Activated naive CD8-positive, alpha-beta T cell treated with anti-CD3 and anti-CD28 coated beads, Interleukin-2, amount 50 U/mL, for 24 hours (primary cell): ENCODE measurements around the gene NAT9.

Experiments used
- ATAC-seq: fragments of 150-1000 bp; cut with Tn5 transposase; one replicate; pipeline ENCODE4 v1.10.0; 2021
- DNase-seq: peaks from one replicate; pipeline ENCODE4 v3.0.0; 2021
- H3K27ac Mint-ChIP-seq: one replicate; pipeline ENCODE4 v1.8.0; 2021; ENCODE audit warnings: mild to moderate bottlenecking, mixed read lengths
- H3K27me3 Mint-ChIP-seq: one replicate; pipeline ENCODE4 v1.8.0; 2021; ENCODE audit warnings: mixed read lengths
- H3K36me3 Mint-ChIP-seq: one replicate; pipeline ENCODE4 v1.8.0; 2021; ENCODE audit warnings: low read depth, mixed read lengths
- H3K4me1 Mint-ChIP-seq: one replicate; pipeline ENCODE4 v1.8.0; 2021; ENCODE audit warnings: mixed read lengths
- H3K4me3 Mint-ChIP-seq: one replicate; pipeline ENCODE4 v1.8.0; 2021; ENCODE audit warnings: mild to moderate bottlenecking, moderate library complexity, mixed read lengths
- H3K9me3 Mint-ChIP-seq: one replicate; pipeline ENCODE4 v1.8.0; 2021; ENCODE audit warnings: mixed read lengths

The NAT9 gene

DNA sequence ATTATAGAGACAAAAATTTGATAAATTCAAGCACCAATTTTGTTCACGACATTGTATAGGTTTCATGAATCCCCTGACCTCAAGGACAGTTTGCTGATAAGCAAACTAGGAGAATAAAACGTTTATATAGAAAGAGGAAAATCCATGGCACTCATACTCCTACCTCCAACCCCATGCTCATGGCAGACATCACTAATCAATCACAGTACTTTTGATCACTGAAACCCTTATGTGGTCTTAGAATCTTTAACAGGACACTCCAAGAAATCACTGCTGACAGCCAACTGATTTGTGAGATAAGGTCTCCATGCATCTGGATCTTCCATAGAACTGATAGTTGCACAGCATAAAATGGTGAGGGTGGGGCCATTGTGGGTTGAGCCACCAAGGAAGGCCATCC, 32.4 kb downstream of the NAT9 start:
- Mint-ChIP-seq H3K4me1 (peaks cover 77% of the 10 kb centered on the region), H3K4me3 (no peak overlapping the region), H3K27me3 (no peaks in the 10 kb centered on the region), H3K27ac (peak overlapping the region; percentile 67), H3K36me3 (no peaks in the 10 kb centered on the region), H3K9me3 (no peaks in the 10 kb centered on the region)
- ATAC-seq (no peak), DNase-seq (no peak)

DNA sequence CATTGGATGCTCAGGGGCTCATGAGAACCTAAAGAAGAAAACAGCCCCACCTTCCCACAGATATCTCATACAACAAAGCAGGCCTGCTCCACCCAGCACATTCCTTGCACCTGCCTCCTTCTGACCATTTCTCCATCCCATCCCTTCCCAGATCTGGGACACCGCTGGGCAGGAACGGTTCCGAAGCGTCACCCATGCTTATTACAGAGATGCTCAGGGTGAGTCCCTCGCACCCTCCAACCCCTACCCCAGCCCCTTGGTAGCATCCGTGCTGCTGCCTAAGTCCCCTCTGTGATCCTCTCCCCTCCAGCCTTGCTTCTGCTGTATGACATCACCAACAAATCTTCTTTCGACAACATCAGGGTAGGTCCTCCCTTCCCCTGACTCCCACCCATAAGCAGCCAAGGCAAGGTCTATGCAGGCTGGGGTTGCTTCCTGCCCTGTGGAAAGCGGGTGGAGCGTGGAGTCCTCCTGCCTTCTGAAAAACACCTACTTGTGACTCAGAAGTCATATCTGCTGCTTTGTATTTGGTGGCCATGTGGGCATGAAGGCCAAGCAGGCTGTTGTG, 33.1 kb downstream of the NAT9 start:
- no peak for ATAC-seq

DNA sequence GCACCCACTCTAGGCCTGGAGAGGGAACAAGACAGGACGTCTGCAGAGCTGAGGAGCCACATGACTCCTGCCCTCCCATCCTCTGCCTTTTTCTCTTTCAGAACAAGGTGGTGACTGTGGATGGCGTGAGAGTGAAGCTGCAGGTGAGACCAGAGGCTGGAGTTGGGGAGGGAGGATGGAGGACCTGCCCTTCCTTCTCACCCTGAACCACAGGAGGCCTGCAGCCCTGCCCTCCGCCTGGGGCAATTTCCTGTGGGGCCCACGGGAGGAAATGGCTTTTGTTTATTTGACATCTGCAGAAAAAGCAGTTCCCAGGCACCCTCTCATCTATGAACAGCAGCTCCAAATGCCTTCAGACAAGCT, 34.0 kb downstream of the NAT9 start:
- H3K27ac Mint-ChIP-seq: peak overlapping the region; percentile 61
- ATAC-seq (no peak), DNase-seq (peak; percentile 58)
- no peaks in the 10 kb centered on the region for H3K9me3 Mint-ChIP-seq
- no peak overlapping the region for H3K4me3 Mint-ChIP-seq
- H3K27me3 Mint-ChIP-seq: no peaks in the 10 kb centered on the region
- H3K36me3 Mint-ChIP-seq: no peaks in the 10 kb centered on the region
- H3K4me1 Mint-ChIP-seq: peaks cover 83% of the 10 kb centered on the region

More for the DNA sequence above, 33.1 kb downstream of the NAT9 start:
- Mint-ChIP-seq H3K4me1 (peaks cover 84% of the 10 kb centered on the region), H3K4me3 (peak overlapping the region; percentile 10), H3K9me3 (no peaks in the 10 kb centered on the region), H3K27ac (peak overlapping the region; percentile 67), H3K27me3 (no peaks in the 10 kb centered on the region), H3K36me3 (no peaks in the 10 kb centered on the region)
- no peak for DNase-seq

DNA sequence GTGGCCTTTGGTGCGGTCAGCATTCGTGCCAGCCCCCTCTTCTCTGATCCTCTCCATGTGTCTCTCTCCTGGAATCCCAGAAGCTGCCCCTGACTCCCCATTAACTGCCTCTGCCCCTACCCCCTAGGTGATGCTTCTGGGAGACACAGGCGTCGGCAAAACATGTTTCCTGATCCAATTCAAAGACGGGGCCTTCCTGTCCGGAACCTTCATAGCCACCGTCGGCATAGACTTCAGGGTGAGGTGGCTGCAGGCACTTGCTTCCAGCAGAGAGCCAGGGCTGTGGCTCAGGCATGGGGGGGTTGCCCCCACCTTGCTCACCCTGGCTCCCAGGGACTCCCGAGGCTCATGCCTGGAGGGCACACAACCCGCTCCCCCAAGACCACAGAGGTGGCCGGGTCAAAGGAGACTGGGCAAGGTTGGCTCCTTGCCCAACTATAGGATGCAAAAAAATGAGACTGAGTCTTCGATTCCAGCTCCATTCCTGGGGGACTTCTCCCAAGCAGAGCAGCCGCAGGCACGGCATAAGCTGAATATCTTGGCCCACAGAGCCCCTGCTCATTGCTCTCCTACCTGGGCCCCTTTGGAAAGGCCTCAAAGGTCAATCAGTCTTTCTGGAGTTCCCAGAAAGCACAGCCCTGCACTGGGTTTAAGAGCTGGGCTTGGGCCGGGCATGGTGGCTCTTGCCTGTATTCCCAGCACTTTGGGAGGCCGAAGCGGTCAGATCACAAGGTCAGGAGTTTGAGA, 35.3 kb downstream of the NAT9 start:
- no peak for ATAC-seq

DNA sequence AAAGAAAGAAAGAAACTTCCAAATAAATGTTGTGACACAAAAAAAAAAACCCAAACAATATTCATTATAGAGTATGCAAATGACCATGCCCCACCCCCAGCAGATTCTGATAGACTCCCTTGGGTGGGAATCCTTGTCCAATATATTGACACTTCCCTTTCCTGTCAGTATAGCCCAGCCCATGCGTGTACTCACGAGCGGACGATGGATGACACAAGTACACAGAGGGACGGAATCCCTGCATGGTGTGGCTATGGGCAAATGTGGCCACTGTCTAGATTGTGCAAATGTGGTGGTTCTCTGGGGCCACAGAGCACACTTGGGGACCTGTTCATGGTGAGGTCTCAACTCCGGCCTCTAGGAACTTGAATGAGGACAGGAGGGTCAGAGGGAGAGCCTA, 36.0 kb downstream of the NAT9 start:
- ATAC-seq (no peak), DNase-seq (no peak)
- Mint-ChIP-seq H3K27me3 (peaks cover 5% of the 10 kb centered on the region), H3K4me3 (no peak overlapping the region), H3K9me3 (no peaks in the 10 kb centered on the region), H3K36me3 (no peaks in the 10 kb centered on the region), H3K27ac (no peak overlapping the region), H3K4me1 (peaks cover 79% of the 10 kb centered on the region)

More for the DNA sequence above, 35.3 kb downstream of the NAT9 start:
- Mint-ChIP-seq H3K36me3 (no peaks in the 10 kb centered on the region), H3K4me1 (peaks cover 79% of the 10 kb centered on the region), H3K9me3 (no peaks in the 10 kb centered on the region), H3K4me3 (no peak overlapping the region), H3K27me3 (peaks cover 5% of the 10 kb centered on the region), H3K27ac (no peak overlapping the region)
- DNase-seq: no peak

DNA sequence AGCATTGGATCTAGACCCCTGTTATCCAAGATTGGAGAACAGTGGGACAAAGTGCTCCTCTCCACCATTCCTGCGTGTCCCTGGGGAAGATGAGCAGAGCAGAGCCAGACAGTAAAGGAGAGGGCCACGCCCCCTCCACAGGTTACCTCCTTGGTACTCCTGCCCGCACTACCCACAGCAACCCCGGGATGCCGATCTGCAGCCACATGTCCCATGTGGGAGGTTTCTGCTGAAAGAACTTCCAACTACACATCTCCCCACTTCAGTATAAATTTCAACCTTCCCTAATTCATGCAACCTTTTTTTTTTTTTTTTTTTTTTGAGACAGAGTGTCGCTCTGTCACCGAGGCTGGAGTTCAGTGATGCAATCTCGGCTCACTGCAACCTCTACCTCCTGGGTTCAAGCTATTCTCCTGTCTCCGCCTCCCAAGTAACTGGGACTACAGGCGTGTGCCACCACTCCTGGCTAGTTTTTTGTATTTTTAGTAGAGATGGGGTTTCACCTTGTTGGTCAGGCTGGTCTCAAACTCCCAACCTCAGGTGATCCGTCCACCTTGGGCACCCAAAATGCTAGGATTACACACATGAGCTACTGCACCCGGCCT, 36.8 kb downstream of the NAT9 start:
- ATAC-seq (no peak), DNase-seq (no peak)
- Mint-ChIP-seq H3K4me3 (peak overlapping the region; percentile 64), H3K36me3 (no peaks in the 10 kb centered on the region), H3K27ac (no peak overlapping the region), H3K4me1 (peaks cover 73% of the 10 kb centered on the region), H3K9me3 (no peaks in the 10 kb centered on the region), H3K27me3 (peaks cover 9% of the 10 kb centered on the region)

DNA sequence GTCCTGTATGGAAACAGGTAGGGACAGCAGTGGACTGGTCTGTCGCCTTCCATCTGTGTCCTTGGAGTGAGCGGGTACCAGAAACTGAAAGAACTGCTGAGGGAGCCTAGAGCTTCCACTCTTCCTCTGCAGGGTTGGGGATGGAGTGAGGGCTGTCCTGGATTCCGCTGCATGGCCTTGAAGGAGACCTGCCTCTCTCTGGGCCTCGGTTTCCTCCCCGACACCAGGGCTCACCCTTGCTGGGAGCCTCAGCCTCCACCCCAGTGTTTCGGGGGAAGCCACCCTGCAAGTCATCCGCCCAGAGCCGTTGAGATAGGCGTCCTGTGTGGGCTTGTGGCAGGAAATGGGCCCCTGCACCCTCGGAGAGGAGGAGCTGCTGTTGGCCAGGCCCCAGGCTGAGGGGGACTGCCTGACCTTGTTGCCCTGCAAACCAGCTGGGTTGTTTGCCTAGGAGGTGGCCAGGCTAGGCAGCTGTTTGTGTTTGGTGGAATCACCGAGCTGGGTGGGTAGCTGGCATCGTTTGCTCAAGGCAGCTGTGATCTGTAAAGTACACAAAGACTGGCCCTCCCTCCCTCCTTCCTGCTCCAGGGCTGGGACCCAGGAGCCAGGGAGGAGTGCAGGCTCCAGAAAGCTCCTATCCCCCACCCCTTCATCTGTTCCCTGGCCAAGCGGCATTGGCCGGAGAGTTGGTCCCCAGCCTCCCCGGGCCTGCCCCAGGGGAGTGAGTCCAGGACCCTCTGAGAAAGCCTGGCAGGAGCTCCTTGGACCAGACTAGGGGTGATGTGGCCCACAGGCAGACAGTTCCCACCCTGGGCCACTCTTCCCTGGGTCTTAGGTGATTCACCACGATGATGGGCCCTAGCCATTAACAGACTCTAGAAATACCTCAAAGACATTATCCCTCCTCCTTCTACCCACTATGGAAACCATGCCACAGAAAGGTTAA, 37.8 kb downstream of the NAT9 start:
- Mint-ChIP-seq H3K4me1 (peaks cover 63% of the 10 kb centered on the region), H3K4me3 (peak overlapping the region; percentile 78), H3K36me3 (no peaks in the 10 kb centered on the region), H3K27me3 (peaks cover 9% of the 10 kb centered on the region), H3K27ac (peak overlapping the region; percentile 57), H3K9me3 (no peaks in the 10 kb centered on the region)
- ATAC-seq (peak; percentile 84), DNase-seq (peak; percentile 80)

DNA sequence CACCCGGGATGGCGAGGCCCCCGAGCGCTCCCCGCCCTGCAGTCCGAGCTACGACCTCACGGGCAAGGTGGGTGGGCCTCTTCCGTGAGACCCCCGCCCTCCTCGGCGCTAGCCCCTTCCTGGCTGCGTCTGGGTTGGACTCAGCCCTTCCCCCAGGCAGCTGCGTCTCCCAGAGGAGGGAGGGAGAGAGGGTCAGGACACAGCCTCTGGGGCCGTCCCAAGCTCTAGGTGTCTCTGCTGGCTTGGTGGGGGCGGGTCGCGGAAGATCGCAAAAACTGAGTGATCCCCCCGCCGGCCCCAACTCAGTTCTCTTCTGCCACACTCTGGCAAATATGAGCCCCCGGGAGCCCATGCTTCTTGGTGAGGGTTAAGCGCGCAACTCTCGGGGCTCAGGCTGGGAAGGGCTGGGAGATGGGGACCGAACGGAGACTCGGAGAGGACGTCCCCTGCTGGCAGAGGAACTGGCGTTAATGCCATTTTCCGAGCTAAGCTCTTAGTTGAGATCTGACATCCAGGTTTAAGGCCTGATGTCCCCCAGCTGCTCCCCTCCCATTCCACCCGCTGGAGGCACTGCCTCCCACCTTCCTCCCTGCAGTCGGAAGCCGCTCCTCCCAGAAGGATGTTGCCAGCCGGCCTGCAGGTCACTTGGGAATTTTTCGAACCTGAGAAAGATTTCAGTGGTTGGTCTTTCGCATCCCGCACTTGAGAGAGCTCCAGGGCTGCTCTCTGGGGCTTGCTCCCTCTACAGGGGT, 38.7 kb downstream of the NAT9 start:
- Mint-ChIP-seq H3K27ac (peak overlapping the region; percentile 59), H3K4me3 (peak overlapping the region; percentile 78), H3K36me3 (no peaks in the 10 kb centered on the region), H3K27me3 (peaks cover 9% of the 10 kb centered on the region), H3K4me1 (peaks cover 54% of the 10 kb centered on the region), H3K9me3 (no peaks in the 10 kb centered on the region)
- peak; percentile 57 for DNase-seq
- ATAC-seq: no peak

DNA sequence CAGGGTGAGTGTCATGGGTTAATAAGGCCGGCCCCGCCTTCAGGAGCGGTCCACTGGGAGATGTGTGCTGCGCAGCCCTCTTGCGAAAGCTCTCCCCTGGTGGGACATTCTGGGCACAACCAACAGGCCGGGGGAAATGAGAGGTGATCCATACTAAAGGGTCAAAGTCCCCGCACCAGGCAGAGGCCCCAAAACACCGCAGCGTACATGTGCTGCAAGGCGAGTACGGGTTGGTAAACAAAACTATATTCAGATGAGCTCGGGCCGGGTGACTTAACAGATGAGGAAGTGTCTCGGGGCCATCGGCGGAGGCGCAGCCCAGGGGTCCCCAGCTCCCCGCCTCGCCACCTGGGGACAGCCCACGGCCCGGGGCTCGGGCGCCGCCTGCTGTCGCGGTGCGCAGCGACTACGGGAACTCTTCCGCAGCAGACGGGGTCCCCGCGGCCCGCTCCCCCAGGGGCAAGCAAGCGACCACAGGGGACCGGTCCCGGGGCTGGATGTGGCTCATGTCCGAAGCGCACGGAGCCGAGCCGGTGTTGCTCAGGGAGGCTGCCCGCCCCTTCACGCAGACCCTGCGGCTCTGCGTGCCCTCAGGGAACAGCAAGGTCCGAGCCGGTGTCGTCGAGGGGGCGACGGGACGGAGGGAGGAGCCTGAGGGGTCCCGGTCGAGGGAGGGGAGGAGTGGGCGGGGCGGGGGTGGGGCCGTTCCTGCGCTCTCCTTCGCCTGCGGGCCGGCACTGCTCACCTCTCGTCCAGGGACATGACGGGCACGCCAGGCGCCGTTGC, 39.4 kb downstream of the NAT9 start, which contains the start of gene RAB37:
RAB37 (plus strand) TSS at position 744 of the 786 bp plus-strand sequence; CDS start at position 761, 17 bp downstream.
- ATAC-seq (peak; percentile 8), DNase-seq (peak; percentile 61)
- peaks cover 9% of the 10 kb centered on the region for H3K27me3 Mint-ChIP-seq
- H3K9me3 Mint-ChIP-seq: no peaks in the 10 kb centered on the region
- H3K4me3 Mint-ChIP-seq: peak within 1 kb of the TSS; percentile 78
- H3K36me3 Mint-ChIP-seq: no peaks in the 10 kb centered on the region
- peaks cover 47% of the 10 kb centered on the region for H3K4me1 Mint-ChIP-seq
- peak within 1 kb of the TSS; percentile 59 for H3K27ac Mint-ChIP-seq

DNA sequence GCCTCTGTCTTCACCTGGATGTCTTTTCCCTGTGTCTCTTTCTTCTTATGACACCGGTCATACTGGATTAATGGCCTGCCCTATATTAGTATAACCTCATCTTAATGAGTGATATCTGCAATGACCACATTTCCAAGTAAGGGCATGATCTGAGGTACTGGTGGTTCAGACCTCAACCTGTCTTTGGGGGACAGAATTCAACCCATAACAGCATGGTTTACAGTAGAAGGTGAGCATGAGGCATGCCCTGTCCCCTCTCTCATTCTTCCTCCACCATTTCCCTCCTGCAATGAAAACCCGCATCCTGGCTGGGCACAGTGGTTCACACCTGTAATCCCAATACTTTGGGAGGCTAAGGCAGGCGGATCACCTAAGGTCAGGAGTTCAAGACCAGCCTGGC, 41.9 kb downstream of the NAT9 start:
- Mint-ChIP-seq H3K27me3 (peaks cover 9% of the 10 kb centered on the region), H3K36me3 (no peaks in the 10 kb centered on the region), H3K9me3 (no peaks in the 10 kb centered on the region), H3K4me3 (no peak overlapping the region), H3K4me1 (peaks cover 39% of the 10 kb centered on the region), H3K27ac (no peak overlapping the region)
- ATAC-seq (no peak), DNase-seq (no peak)

DNA sequence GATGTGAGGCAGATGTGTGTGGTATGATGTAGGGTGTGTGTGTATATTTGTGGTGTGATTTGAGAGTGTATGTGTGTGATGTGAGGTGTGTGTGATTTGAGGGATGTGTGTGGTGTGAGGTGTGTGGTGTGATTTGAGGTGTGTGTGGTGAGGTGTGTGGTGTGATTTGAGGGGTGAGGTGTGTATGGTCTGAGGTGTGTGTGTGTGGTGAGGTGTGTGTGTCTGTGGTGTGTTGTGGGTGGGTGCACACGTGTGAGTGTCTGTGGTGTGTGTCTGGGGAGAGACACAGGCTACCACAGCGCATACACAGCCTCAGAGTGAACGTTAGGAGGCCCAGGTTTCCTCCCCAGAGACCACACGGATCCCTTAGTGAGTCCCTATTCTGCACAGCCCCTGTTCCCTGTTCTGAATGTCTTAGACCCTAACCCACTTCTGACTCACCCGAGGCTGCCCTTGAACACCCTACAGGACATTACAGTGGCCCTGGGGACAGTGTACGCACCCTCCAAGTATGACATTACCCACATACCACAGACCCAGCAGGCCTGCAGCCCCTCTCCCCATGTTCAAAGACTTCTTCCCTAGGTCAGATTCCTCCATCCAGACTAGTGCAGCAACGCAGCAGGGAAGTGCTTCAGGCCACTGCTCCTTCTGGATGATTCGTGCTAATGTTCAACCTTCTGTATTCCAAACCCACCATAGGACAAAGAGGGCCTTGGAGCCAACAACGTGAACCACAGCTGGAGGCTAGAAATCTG, 42.6 kb downstream of the NAT9 start:
- Mint-ChIP-seq H3K4me3 (no peak overlapping the region), H3K36me3 (no peaks in the 10 kb centered on the region), H3K9me3 (no peaks in the 10 kb centered on the region), H3K27me3 (peaks cover 9% of the 10 kb centered on the region), H3K27ac (no peak overlapping the region), H3K4me1 (peaks cover 32% of the 10 kb centered on the region)
- no peak for DNase-seq
- ATAC-seq: no peak

DNA sequence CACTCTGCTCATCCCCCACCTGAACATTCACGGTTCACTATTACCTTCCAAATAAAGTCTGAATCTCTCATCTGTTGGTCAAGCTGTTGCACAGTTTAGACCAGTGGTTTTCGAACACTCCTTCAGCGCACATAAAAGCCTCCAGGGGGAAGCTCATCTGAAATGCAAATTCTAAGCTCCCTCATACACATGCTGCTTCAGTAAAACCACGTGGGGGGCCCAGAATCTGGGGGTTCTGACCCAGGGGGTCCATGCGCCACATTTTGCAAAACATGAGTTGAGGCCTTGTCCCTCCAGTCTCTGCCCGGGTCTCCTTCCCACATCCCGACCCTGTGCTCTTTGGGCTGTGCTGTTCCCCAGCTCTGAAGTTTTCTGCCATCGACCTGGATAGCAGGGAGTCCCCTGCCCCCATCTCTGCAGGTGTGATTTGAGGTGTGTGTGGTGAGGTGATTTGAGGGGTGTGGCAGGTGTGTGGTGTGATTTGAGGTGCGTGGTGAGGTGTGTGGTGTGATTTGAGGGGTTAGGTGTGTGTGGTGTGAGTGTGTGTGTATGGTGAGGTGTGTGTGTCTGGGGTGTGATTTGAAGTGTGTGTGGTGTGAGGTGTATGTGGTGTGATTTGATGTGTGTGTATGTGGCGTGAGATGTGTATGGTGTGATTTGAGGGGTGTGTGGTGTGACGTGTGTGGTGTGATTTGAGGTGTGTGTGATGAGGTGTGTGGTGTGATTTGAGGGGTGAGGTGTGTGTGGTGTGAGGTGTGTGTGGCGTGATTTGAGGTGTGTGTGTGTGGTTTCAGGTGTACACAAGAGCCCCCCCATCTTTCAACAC, 43.9 kb downstream of the NAT9 start:
- no peaks in the 10 kb centered on the region for H3K9me3 Mint-ChIP-seq
- no peak for ATAC-seq
- peaks cover 9% of the 10 kb centered on the region for H3K27me3 Mint-ChIP-seq
- H3K27ac Mint-ChIP-seq: no peak overlapping the region
- DNase-seq: no peak
- no peak overlapping the region for H3K4me3 Mint-ChIP-seq
- peaks cover 19% of the 10 kb centered on the region for H3K4me1 Mint-ChIP-seq
- H3K36me3 Mint-ChIP-seq: no peaks in the 10 kb centered on the region
